ENCODE measurements around the gene TESK1. TPM values are rescaled to one million over a fixed set of nuclear protein-coding genes. Genes with fewer than 3 reads are reported as not detected.

The TESK1 gene
- total RNA-seq, 1 experiment from 2014 or later: 32.1 TPM

- no peak for DNase-seq (ENCODE audit: unreplicated experiment)
- Mint-ChIP-seq H3K4me1 (ENCODE audit: insufficient read depth, unreplicated experiment) (no peaks in the 10 kb centered on the region), H3K36me3 (ENCODE audit: insufficient read depth, unreplicated experiment) (no peaks in the 10 kb centered on the region), H3K27ac (ENCODE audit: low read depth, unreplicated experiment) (no peak within 1 kb of the TSS), H3K9me3 (ENCODE audit: unreplicated experiment) (no peaks in the 10 kb centered on the region), H3K27me3 (ENCODE audit: insufficient read depth, unreplicated experiment) (peaks cover 48% of the 10 kb centered on the region), H3K4me3 (ENCODE audit: unreplicated experiment) (no peak within 1 kb of the TSS)
- intact Hi-C loops (cut with micrococcal nuclease): no loop called here
- POLR2A ChIA-PET: no interaction called here
- no TSS peak for BruUV-seq (replicated peaks)
- no peak for TF ChIP-seq CTCF (IDR thresholded peaks at IDR 0.05; ENCODE audit: unreplicated experiment)
- CTCF ChIA-PET: no interaction called here
These were observed 13.3 kb downstream of the TESK1 start, which contains the start of gene CD72 for GRCh38 chr9:35618325-35618727. Gene CD72 (minus strand): TSS chr9:35618413. CDS start chr9:35618303, 110 bp downstream.

DNA sequence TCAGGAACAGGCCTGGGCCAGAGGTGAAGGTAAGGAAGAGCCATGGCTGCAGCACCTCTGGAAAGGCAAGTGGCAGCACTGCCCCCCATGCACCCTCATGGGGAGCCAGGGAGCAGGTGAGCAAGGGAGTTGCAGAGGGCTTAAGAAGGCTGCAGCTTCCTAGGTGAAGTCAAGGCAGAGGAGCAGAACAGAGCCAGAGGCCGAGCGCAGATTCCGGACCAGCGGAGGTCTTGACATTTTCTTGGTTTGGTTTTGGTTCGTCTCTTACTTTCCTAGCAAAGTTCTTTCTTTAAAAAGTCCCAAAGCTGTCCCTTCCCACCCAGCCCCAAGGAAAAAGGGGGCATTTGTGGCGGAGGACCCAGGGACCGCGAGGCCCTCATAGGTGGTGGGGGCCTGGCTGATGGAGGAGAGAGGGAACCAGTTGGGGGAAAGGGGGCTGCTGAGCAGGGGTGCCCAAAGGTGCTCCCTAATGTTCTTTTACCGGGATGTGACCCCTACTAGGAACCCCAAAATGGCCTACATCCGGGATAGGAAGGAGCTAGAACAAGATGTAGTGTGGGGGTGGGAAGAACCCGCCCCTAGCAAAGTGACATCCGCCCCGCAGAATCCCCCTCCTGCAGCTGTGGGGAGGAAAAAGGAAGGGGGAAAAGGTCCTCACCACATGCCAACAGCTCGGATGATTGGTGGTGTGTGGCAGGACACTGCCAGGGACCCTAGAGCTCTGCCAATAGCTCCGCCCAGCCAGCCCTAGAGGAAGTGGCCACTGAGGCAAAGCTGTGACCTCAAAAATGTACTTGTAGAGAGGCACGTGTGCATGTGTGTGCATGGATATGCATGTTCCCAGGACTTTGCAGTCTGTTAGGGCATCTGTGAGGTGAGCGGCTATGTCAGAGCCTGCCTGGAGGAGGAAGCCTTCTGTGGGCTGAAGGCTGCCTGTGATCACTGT lies 14.1 kb downstream of the TESK1 start:
- DNase-seq (ENCODE audit: unreplicated experiment): no peak
- H3K4me3 Mint-ChIP-seq (ENCODE audit: unreplicated experiment): no peak overlapping the region
- intact Hi-C loops (cut with micrococcal nuclease): no loop called here
- no peaks in the 10 kb centered on the region for H3K4me1 Mint-ChIP-seq (ENCODE audit: insufficient read depth, unreplicated experiment)
- ChIA-PET POLR2A (no interaction called here), CTCF (interaction anchor here (0.8 to 1.0 kb wide), 2 partner anchors 8 to 28 kb away, joined by 4 to 5 read pairs; no protein-coding TSS in a partner anchor)
- no peak for TF ChIP-seq CTCF (IDR thresholded peaks at IDR 0.05; ENCODE audit: unreplicated experiment)
- H3K27me3 Mint-ChIP-seq (ENCODE audit: insufficient read depth, unreplicated experiment): peaks cover 40% of the 10 kb centered on the region
- no peaks in the 10 kb centered on the region for H3K36me3 Mint-ChIP-seq (ENCODE audit: insufficient read depth, unreplicated experiment)
- H3K9me3 Mint-ChIP-seq (ENCODE audit: unreplicated experiment): no peaks in the 10 kb centered on the region
- no TSS peak for BruUV-seq (replicated peaks)
- no peak overlapping the region for H3K27ac Mint-ChIP-seq (ENCODE audit: low read depth, unreplicated experiment)

DNA sequence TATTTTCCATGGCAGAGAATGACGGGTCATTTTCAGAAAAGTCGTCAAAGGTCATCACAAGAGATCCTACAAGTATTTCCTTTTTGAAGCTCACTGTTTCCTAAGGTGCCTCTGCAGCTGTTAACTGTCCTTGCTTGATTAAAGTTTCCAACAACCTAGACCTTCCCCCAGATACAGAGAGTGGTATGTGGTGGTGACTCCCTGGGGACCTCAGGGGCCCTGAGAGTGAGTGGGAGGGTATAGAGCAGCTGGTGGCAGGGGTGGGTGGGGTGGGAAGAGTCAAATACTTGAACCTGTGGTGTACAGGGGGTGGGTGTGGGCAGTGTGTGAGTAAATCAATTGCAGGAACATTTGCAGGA lies 14.7 kb downstream of the TESK1 start:
- CTCF ChIA-PET: interaction anchor here (0.6 to 1.3 kb wide), 5 partner anchors 8 to 569 kb away, joined by 3 to 6 read pairs (median 4); no protein-coding TSS in a partner anchor
- Mint-ChIP-seq H3K4me3 (ENCODE audit: unreplicated experiment) (no peak overlapping the region), H3K27ac (ENCODE audit: low read depth, unreplicated experiment) (no peak overlapping the region), H3K4me1 (ENCODE audit: insufficient read depth, unreplicated experiment) (no peaks in the 10 kb centered on the region), H3K36me3 (ENCODE audit: insufficient read depth, unreplicated experiment) (no peaks in the 10 kb centered on the region), H3K27me3 (ENCODE audit: insufficient read depth, unreplicated experiment) (peaks cover 33% of the 10 kb centered on the region), H3K9me3 (ENCODE audit: unreplicated experiment) (no peaks in the 10 kb centered on the region)
- intact Hi-C loops (cut with micrococcal nuclease): no loop called here
- TF ChIP-seq CTCF (IDR thresholded peaks at IDR 0.05; ENCODE audit: unreplicated experiment): no peak
- POLR2A ChIA-PET: no interaction called here
- no TSS peak for BruUV-seq (replicated peaks)
- no peak for DNase-seq (ENCODE audit: unreplicated experiment)

GRCh38 chr9:35627575-35627974 lies 22.5 kb downstream of the TESK1 start:
- no peaks in the 10 kb centered on the region for H3K36me3 Mint-ChIP-seq (ENCODE audit: insufficient read depth, unreplicated experiment)
- no peak overlapping the region for H3K27ac Mint-ChIP-seq (ENCODE audit: low read depth, unreplicated experiment)
- no peak overlapping the region for H3K4me3 Mint-ChIP-seq (ENCODE audit: unreplicated experiment)
- no peaks in the 10 kb centered on the region for H3K4me1 Mint-ChIP-seq (ENCODE audit: insufficient read depth, unreplicated experiment)
- ChIA-PET POLR2A (no interaction called here), CTCF (interaction anchor here (0.6 kb wide), 1 partner anchor 20 kb away, joined by 3 read pairs; no protein-coding TSS in a partner anchor)
- no peaks in the 10 kb centered on the region for H3K9me3 Mint-ChIP-seq (ENCODE audit: unreplicated experiment)
- BruUV-seq (replicated peaks): no TSS peak
- DNase-seq (ENCODE audit: unreplicated experiment): no peak
- intact Hi-C loops (cut with micrococcal nuclease): no loop called here
- TF ChIP-seq CTCF (IDR thresholded peaks at IDR 0.05; ENCODE audit: unreplicated experiment): no peak
- no peaks in the 10 kb centered on the region for H3K27me3 Mint-ChIP-seq (ENCODE audit: insufficient read depth, unreplicated experiment)

Data from MCF 10A (cell line).